ENCODE results near the gene NSD2.

The NSD2 gene

GRCh38 chr4:1842339-1842895, 28.8 kb upstream of the NSD2 start:
- TF ChIP-seq TAF1 (IDR thresholded peaks at IDR 0.05; ENCODE audit: borderline replicate concordance, insufficient read depth, low read length) (no peak), REST (IDR thresholded peaks at IDR 0.05; ENCODE audit: insufficient read depth in 1 of 2, low read depth in 2 of 2, low read length in 2 of 2) (no peak), POLR2AphosphoS5 (IDR thresholded peaks at IDR 0.05; ENCODE audit: low read depth, low read length) (no peak), FOXP2 (optimal IDR thresholded peaks at IDR 0.05; ENCODE audit: borderline replicate concordance, extremely low read depth, extremely low read length, insufficient read depth) (no peak), SIN3A (IDR thresholded peaks at IDR 0.05; ENCODE audit: borderline replicate concordance, insufficient read depth, low read length) (no peak)

GRCh38 chr4:1842993-1843448, 28.2 kb upstream of the NSD2 start:
- TF ChIP-seq REST (IDR thresholded peaks at IDR 0.05; ENCODE audit: insufficient read depth in 1 of 2, low read depth in 2 of 2, low read length in 2 of 2) (no peak), FOXP2 (optimal IDR thresholded peaks at IDR 0.05; ENCODE audit: borderline replicate concordance, extremely low read depth, extremely low read length, insufficient read depth) (no peak), TAF1 (IDR thresholded peaks at IDR 0.05; ENCODE audit: borderline replicate concordance, insufficient read depth, low read length) (no peak), POLR2AphosphoS5 (IDR thresholded peaks at IDR 0.05; ENCODE audit: low read depth, low read length) (no peak), SIN3A (IDR thresholded peaks at IDR 0.05; ENCODE audit: borderline replicate concordance, insufficient read depth, low read length) (no peak)

- TF ChIP-seq SIN3A (IDR thresholded peaks at IDR 0.05; ENCODE audit: borderline replicate concordance, insufficient read depth, low read length) (no peak), REST (IDR thresholded peaks at IDR 0.05; ENCODE audit: insufficient read depth in 1 of 2, low read depth in 2 of 2, low read length in 2 of 2) (no peak), FOXP2 (optimal IDR thresholded peaks at IDR 0.05; ENCODE audit: borderline replicate concordance, extremely low read depth, extremely low read length, insufficient read depth) (no peak), TAF1 (IDR thresholded peaks at IDR 0.05; ENCODE audit: borderline replicate concordance, insufficient read depth, low read length) (no peak), POLR2AphosphoS5 (IDR thresholded peaks at IDR 0.05; ENCODE audit: low read depth, low read length) (no peak)
These were observed 27.3 kb upstream of the NSD2 start for GRCh38 chr4:1843852-1844251.

GRCh38 chr4:1846580-1846979, 24.6 kb upstream of the NSD2 start:
- TF ChIP-seq REST (IDR thresholded peaks at IDR 0.05; ENCODE audit: insufficient read depth in 1 of 2, low read depth in 2 of 2, low read length in 2 of 2) (no peak), FOXP2 (optimal IDR thresholded peaks at IDR 0.05; ENCODE audit: borderline replicate concordance, extremely low read depth, extremely low read length, insufficient read depth) (no peak), POLR2AphosphoS5 (IDR thresholded peaks at IDR 0.05; ENCODE audit: low read depth, low read length) (no peak), TAF1 (IDR thresholded peaks at IDR 0.05; ENCODE audit: borderline replicate concordance, insufficient read depth, low read length) (no peak), SIN3A (IDR thresholded peaks at IDR 0.05; ENCODE audit: borderline replicate concordance, insufficient read depth, low read length) (no peak)

Measured in PFSK-1 (cell line).